ENCODE data around the gene LMOD1.

The LMOD1 gene

GRCh38 chr1:201985355-201985754 is 39.0 kb upstream of the LMOD1 start:
- H2AK5ac ChIP-seq (ENCODE audit: low read length, severe bottlenecking): no peak overlapping the region
- no peak overlapping the region for H3K4me3 ChIP-seq (ENCODE audit: insufficient read depth in 1 of 2, low read depth in 1 of 2, low read length in 2 of 2)
- H3K27ac ChIP-seq (ENCODE audit: low read length, poor library complexity, severe bottlenecking): no peak overlapping the region
- no peaks in the 10 kb centered on the region for H3K9me3 ChIP-seq (ENCODE audit: control insufficient read depth, low read length)
- no peak overlapping the region for H3K14ac ChIP-seq (ENCODE audit: low read length in 2 of 2)
- H3K36me3 ChIP-seq (ENCODE audit: control insufficient read depth in 1 of 2, insufficient read depth in 2 of 2, low read depth in 1 of 2, low read length in 2 of 2): peaks cover 13 to 16% of the 10 kb centered on the region in 2 experiments
- no peak overlapping the region for H3K4ac ChIP-seq (ENCODE audit: low read depth in 1 of 2, low read length in 2 of 2)
- H2BK120ac ChIP-seq (ENCODE audit: low read depth, low read length): no peak overlapping the region
- H3K4me1 ChIP-seq (ENCODE audit: control insufficient read depth, insufficient read depth, low read depth, low read length): peaks cover 15% of the 10 kb centered on the region
- no peak overlapping the region for H2BK5ac ChIP-seq (ENCODE audit: low read depth, low read length, poor library complexity, severe bottlenecking)
- H3K27me3 ChIP-seq (ENCODE audit: control insufficient read depth in 1 of 2, insufficient read depth in 1 of 2, low read length in 2 of 2): no peaks in the 10 kb centered on the region
- H2AFZ ChIP-seq (ENCODE audit: low read depth, low read length): no peak overlapping the region
- no peak overlapping the region for H2BK12ac ChIP-seq (ENCODE audit: low read length in 2 of 2)
- H2BK15ac ChIP-seq (ENCODE audit: low read depth, poor library complexity, severe bottlenecking): no peak overlapping the region
- no peak for DNase-seq
- H3K23ac ChIP-seq (ENCODE audit: low read length in 2 of 2): no peak overlapping the region
- H3K18ac ChIP-seq (ENCODE audit: low read depth in 1 of 2, low read length in 2 of 2): no peak overlapping the region
- H4K8ac ChIP-seq (ENCODE audit: low read length): no peak overlapping the region
- no peak overlapping the region for H4K91ac ChIP-seq (ENCODE audit: low read length)
- no peak overlapping the region for H3K4me2 ChIP-seq (ENCODE audit: low read length, poor library complexity, severe bottlenecking)
- H3K9ac ChIP-seq (ENCODE audit: low read length): no peak overlapping the region
- 75% methylated on average over 2 of the region's 2 CpGs for WGBS
- peaks cover 12% of the 10 kb centered on the region for H3K79me1 ChIP-seq (replicated peaks; ENCODE audit: low read length, poor library complexity, severe bottlenecking)

- Histone ChIP-seq H3K14ac (ENCODE audit: low read length in 2 of 2) (no peak overlapping the region), H3K4me3 (ENCODE audit: insufficient read depth in 1 of 2, low read depth in 1 of 2, low read length in 2 of 2) (peak overlapping the region in 1 of 2 experiments; percentile 86), H2BK12ac (ENCODE audit: low read length in 2 of 2) (no peak overlapping the region), H4K91ac (ENCODE audit: low read length) (no peak overlapping the region), H3K27me3 (ENCODE audit: control insufficient read depth in 1 of 2, insufficient read depth in 1 of 2, low read length in 2 of 2) (no peaks in the 10 kb centered on the region), H3K4ac (ENCODE audit: low read depth in 1 of 2, low read length in 2 of 2) (no peak overlapping the region), H2BK5ac (ENCODE audit: low read depth, low read length, poor library complexity, severe bottlenecking) (no peak overlapping the region), H3K9me3 (ENCODE audit: control insufficient read depth, low read length) (no peaks in the 10 kb centered on the region), H2BK120ac (ENCODE audit: low read depth, low read length) (no peak overlapping the region), H3K23ac (ENCODE audit: low read length in 2 of 2) (no peak overlapping the region), H3K79me1 (replicated peaks; ENCODE audit: low read length, poor library complexity, severe bottlenecking) (peaks cover 10% of the 10 kb centered on the region), H3K18ac (ENCODE audit: low read depth in 1 of 2, low read length in 2 of 2) (no peak overlapping the region), H4K8ac (ENCODE audit: low read length) (no peak overlapping the region), H3K9ac (ENCODE audit: low read length) (peak overlapping the region; percentile 91), H2AFZ (ENCODE audit: low read depth, low read length) (no peak overlapping the region), H3K4me1 (ENCODE audit: control insufficient read depth, insufficient read depth, low read depth, low read length) (peaks cover 15% of the 10 kb centered on the region), H2AK5ac (ENCODE audit: low read length, severe bottlenecking) (no peak overlapping the region), H3K36me3 (ENCODE audit: control insufficient read depth in 1 of 2, insufficient read depth in 2 of 2, low read depth in 1 of 2, low read length in 2 of 2) (peaks cover 7 to 9% of the 10 kb centered on the region in 2 experiments), H3K27ac (ENCODE audit: low read length, poor library complexity, severe bottlenecking) (no peak overlapping the region), H2BK15ac (ENCODE audit: low read depth, poor library complexity, severe bottlenecking) (no peak overlapping the region), H3K4me2 (ENCODE audit: low read length, poor library complexity, severe bottlenecking) (no peak overlapping the region)
- no peak for DNase-seq
- WGBS: 100% methylated on average over 2 of the region's 3 CpGs
These were observed 38.1 kb upstream of the LMOD1 start for GRCh38 chr1:201984446-201984845.

- 10% methylated on average over 11 of the region's 11 CpGs for WGBS
- Histone ChIP-seq H2BK120ac (ENCODE audit: low read depth, low read length) (no peak overlapping the region), H2AFZ (ENCODE audit: low read depth, low read length) (no peak overlapping the region)
These were observed 37.0 kb upstream of the LMOD1 start for GRCh38 chr1:201983380-201983805.

GRCh38 chr1:201982623-201983379 is 36.5 kb upstream of the LMOD1 start, which contains the start of gene RNPEP:
RNPEP (plus strand) TSS chr1:201982648; CDS start chr1:201982667, 19 bp downstream.
- Histone ChIP-seq H2BK5ac (ENCODE audit: low read depth, low read length, poor library complexity, severe bottlenecking) (peak within 1 kb of the TSS; percentile 89), H3K4ac (ENCODE audit: low read depth in 1 of 2, low read length in 2 of 2) (peak within 1 kb of the TSS; percentile 95 to 99), H2BK12ac (ENCODE audit: low read length in 2 of 2) (peak within 1 kb of the TSS; percentile 63), H4K8ac (ENCODE audit: low read length) (peak within 1 kb of the TSS; percentile 99), H3K9me3 (ENCODE audit: control insufficient read depth, low read length) (no peaks in the 10 kb centered on the region), H2BK15ac (ENCODE audit: low read depth, poor library complexity, severe bottlenecking) (peak within 1 kb of the TSS; percentile 93), H3K23ac (ENCODE audit: low read length in 2 of 2) (peak within 1 kb of the TSS in 1 of 2 experiments; percentile 72), H2AK5ac (ENCODE audit: low read length, severe bottlenecking) (no peak within 1 kb of the TSS), H3K14ac (ENCODE audit: low read length in 2 of 2) (peak within 1 kb of the TSS in 1 of 2 experiments; percentile 99), H3K4me3 (ENCODE audit: insufficient read depth in 1 of 2, low read depth in 1 of 2, low read length in 2 of 2) (peak within 1 kb of the TSS; percentile 86 to 98), H3K27me3 (ENCODE audit: control insufficient read depth in 1 of 2, insufficient read depth in 1 of 2, low read length in 2 of 2) (no peaks in the 10 kb centered on the region), H3K36me3 (ENCODE audit: control insufficient read depth in 1 of 2, insufficient read depth in 2 of 2, low read depth in 1 of 2, low read length in 2 of 2) (peaks cover 0 to 4% of the 10 kb centered on the region in 2 experiments), H3K18ac (ENCODE audit: low read depth in 1 of 2, low read length in 2 of 2) (peak within 1 kb of the TSS; percentile 98 to 99), H2AFZ (ENCODE audit: low read depth, low read length) (peak within 1 kb of the TSS; percentile 91), H3K79me1 (replicated peaks; ENCODE audit: low read length, poor library complexity, severe bottlenecking) (peaks cover 3% of the 10 kb centered on the region), H3K27ac (ENCODE audit: low read length, poor library complexity, severe bottlenecking) (peak within 1 kb of the TSS; percentile 65), H4K91ac (ENCODE audit: low read length) (peak within 1 kb of the TSS; percentile 98), H3K4me2 (ENCODE audit: low read length, poor library complexity, severe bottlenecking) (peak within 1 kb of the TSS; percentile 15), H2BK120ac (ENCODE audit: low read depth, low read length) (peak within 1 kb of the TSS; percentile 98), H3K9ac (ENCODE audit: low read length) (peak within 1 kb of the TSS; percentile 91), H3K4me1 (ENCODE audit: control insufficient read depth, insufficient read depth, low read depth, low read length) (peaks cover 15% of the 10 kb centered on the region)
- WGBS: 1% methylated on average over 59 of the region's 80 CpGs
- peak; percentile 90 for DNase-seq

More at GRCh38 chr1:201983380-201983805, 37.0 kb upstream of the LMOD1 start:
- H3K27me3 ChIP-seq (ENCODE audit: control insufficient read depth in 1 of 2, insufficient read depth in 1 of 2, low read length in 2 of 2): no peaks in the 10 kb centered on the region
- peak overlapping the region; percentile 71 for H4K8ac ChIP-seq (ENCODE audit: low read length)
- no peak for DNase-seq
- peaks cover 15% of the 10 kb centered on the region for H3K4me1 ChIP-seq (ENCODE audit: control insufficient read depth, insufficient read depth, low read depth, low read length)
- peaks cover 5% of the 10 kb centered on the region for H3K79me1 ChIP-seq (replicated peaks; ENCODE audit: low read length, poor library complexity, severe bottlenecking)
- H3K36me3 ChIP-seq (ENCODE audit: control insufficient read depth in 1 of 2, insufficient read depth in 2 of 2, low read depth in 1 of 2, low read length in 2 of 2): peaks cover 0 to 4% of the 10 kb centered on the region in 2 experiments
- peak overlapping the region; percentile 65 for H3K27ac ChIP-seq (ENCODE audit: low read length, poor library complexity, severe bottlenecking)
- peak overlapping the region in 1 of 2 experiments; percentile 99 for H3K14ac ChIP-seq (ENCODE audit: low read length in 2 of 2)
- H2BK5ac ChIP-seq (ENCODE audit: low read depth, low read length, poor library complexity, severe bottlenecking): no peak overlapping the region
- H3K4me2 ChIP-seq (ENCODE audit: low read length, poor library complexity, severe bottlenecking): peak overlapping the region; percentile 41
- H3K9ac ChIP-seq (ENCODE audit: low read length): peak overlapping the region; percentile 91
- no peaks in the 10 kb centered on the region for H3K9me3 ChIP-seq (ENCODE audit: control insufficient read depth, low read length)
- peak overlapping the region in 1 of 2 experiments; percentile 22 for H3K4ac ChIP-seq (ENCODE audit: low read depth in 1 of 2, low read length in 2 of 2)
- H2AK5ac ChIP-seq (ENCODE audit: low read length, severe bottlenecking): no peak overlapping the region
- peak overlapping the region in 1 of 2 experiments; percentile 99 for H3K18ac ChIP-seq (ENCODE audit: low read depth in 1 of 2, low read length in 2 of 2)
- H3K23ac ChIP-seq (ENCODE audit: low read length in 2 of 2): no peak overlapping the region
- H4K91ac ChIP-seq (ENCODE audit: low read length): no peak overlapping the region
- H2BK12ac ChIP-seq (ENCODE audit: low read length in 2 of 2): no peak overlapping the region
- peak overlapping the region; percentile 86 to 98 for H3K4me3 ChIP-seq (ENCODE audit: insufficient read depth in 1 of 2, low read depth in 1 of 2, low read length in 2 of 2)
- H2BK15ac ChIP-seq (ENCODE audit: low read depth, poor library complexity, severe bottlenecking): no peak overlapping the region
